K562 (cell line): ENCODE results near the gene ATP6V1F.

Experiments used
- CTCF ChIP-seq, 3 experiments: IDR thresholded peaks in 2 of 3; conservative IDR thresholded peaks in 1 of 3; 2 replicates each; pipeline ENCODE4 v1.5.1; 2011 to 2012; ENCODE audit warnings: low read length in 3 of 3, mild to moderate bottlenecking in 3 of 3, control low read depth in 2 of 3, improper control_type of control experiment in 1 of 3, inconsistent platforms in 1 of 3, low read depth in 1 of 3, mixed read lengths in 1 of 3, moderate library complexity in 1 of 3; ENCODE audit not compliant: insufficient read depth in 2 of 3
- GABPA ChIP-seq: fragments of 200-800 bp; sonication (Bioruptor generic); conservative IDR thresholded peaks from 2 replicates; pipeline ENCODE4 v1.6.1; 2016; ENCODE audit warnings: low read depth, missing genetic modification characterization, missing compliant biosample characterization
- MIER1 ChIP-seq: fragments of 450-650 bp; IDR thresholded peaks from 2 replicates; pipeline ENCODE4 v1.6.1; 2016; ENCODE audit warnings: antibody characterized with exemption, mild to moderate bottlenecking, low read depth
- POLR2A ChIP-seq: fragments of 450-650 bp; conservative IDR thresholded peaks from 2 replicates; pipeline ENCODE4 v1.6.1; 2016
- POLR2AphosphoS5 ChIP-seq: IDR thresholded peaks from 2 replicates; pipeline ENCODE4 v1.6.1; 2011; ENCODE audit warnings: mild to moderate bottlenecking, low read depth, low read length, moderate library complexity; ENCODE audit not compliant: control insufficient read depth, insufficient read depth
- RBFOX2 ChIP-seq: fragments of 200-400 bp; formaldehyde crosslinking; IDR thresholded peaks from 2 replicates; pipeline ENCODE4 v1.6.1; 2017; ENCODE audit warnings: low read depth, mild to moderate bottlenecking, low read length, moderate library complexity
- TRIM28 ChIP-seq: fragments of 450-650 bp; IDR thresholded peaks from 2 replicates; pipeline ENCODE4 v1.6.1; 2017
- ZNF584 ChIP-seq: fragments of 200-800 bp; sonication (Bioruptor generic); IDR thresholded peaks from 2 replicates; pipeline ENCODE4 v1.6.1; 2016; ENCODE audit warnings: low read depth, mild to moderate bottlenecking, missing genetic modification characterization, missing compliant biosample characterization
- ZNF766 ChIP-seq: fragments of 200-800 bp; sonication (Bioruptor generic); conservative IDR thresholded peaks from 2 replicates; pipeline ENCODE4 v1.6.1; 2016; ENCODE audit warnings: missing genetic modification characterization, missing compliant biosample characterization
- TF ChIP-seq, protein P1 (sequence below), 2 experiments: IDR thresholded peaks; 2 replicates each; pipeline ENCODE4 v1.6.1; 2011; ENCODE audit warnings: borderline replicate concordance in 1 of 2, control low read depth in 1 of 2, low read depth in 1 of 2, low read length in 1 of 2, mild to moderate bottlenecking in 1 of 2, mixed read lengths in 1 of 2, moderate library complexity in 1 of 2; ENCODE audit not compliant: insufficient read depth in 1 of 2, insufficient read length in 1 of 2, poor library complexity in 1 of 2, severe bottlenecking in 1 of 2; ENCODE audit errors: extremely low read depth in 1 of 2
- TF ChIP-seq, protein P2 (sequence below): fragments of 450-650 bp; conservative IDR thresholded peaks from 2 replicates; pipeline ENCODE4 v1.6.1; 2016; ENCODE audit warnings: missing genetic modification characterization, low read depth, mild to moderate bottlenecking, missing compliant biosample characterization, moderate library complexity

DNA sequence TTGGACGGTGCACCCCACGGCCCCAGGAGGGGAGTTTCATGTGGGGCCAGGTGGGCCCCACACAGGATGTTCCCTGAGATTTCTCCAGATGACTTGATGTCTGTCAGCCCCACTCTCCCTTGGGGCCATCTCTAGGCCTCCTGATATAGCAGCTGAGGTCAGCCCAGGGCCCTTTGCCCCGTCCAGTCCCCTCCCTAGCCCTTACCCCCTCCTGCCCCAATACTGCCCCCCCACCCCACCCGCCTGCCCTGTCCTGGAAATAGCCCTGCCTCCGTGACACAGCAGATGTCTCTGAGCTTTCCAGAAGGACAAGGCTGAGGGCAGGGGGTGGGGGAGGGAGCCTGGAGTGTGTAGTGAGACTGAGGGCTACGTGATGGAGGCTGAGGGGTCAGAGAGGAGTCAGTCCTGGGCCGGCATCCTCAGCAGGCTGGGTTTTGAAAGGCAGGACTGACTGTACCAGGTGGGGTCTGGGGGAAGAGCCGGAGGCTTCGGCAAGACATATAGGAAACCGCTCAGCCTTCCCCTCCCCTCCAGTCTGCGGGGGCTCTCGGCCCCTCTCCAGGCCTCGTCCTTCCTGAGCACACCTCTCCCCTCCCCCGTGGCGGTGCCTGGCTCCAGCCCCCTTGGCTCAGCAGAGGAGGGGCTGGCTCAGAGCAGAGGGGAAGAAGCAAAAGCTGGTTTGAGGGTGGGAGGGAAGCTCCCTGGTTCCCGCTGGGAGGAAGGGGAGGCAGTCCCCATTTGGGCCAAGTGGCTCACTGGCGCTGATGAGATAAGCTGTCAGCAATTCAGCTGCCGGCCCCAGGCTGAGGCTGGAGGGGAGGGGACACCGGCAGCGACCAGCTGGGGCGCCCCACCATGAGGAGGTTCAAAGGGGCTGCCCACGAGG lies 30.4 kb upstream of the ATP6V1F start:
- TF ChIP-seq CTCF (IDR thresholded peaks at IDR 0.05 in 2 of 3, conservative IDR thresholded peaks at IDR 0.05 in 1 of 3; ENCODE audit: insufficient read depth in 2 of 3, low read depth in 1 of 3, low read length in 3 of 3) (peak in 2 of 3 experiments; percentile 15 to 31; a peak in 3 of 6 replicates), POLR2A (peak; percentile 70), POLR2AphosphoS5 (peak; percentile 32; the same call in 1 of the 2 replicates), ZNF766 (CRISPR knock-in tag) (no peak), GABPA (tag) (peak; percentile 34; the same call in 1 of the 2 replicates), TRIM28 (no peak), MIER1 (no peak), RBFOX2 (peak; percentile 81), ZNF584 (CRISPR knock-in tag) (no peak)
- TF ChIP-seq, protein P1, sequence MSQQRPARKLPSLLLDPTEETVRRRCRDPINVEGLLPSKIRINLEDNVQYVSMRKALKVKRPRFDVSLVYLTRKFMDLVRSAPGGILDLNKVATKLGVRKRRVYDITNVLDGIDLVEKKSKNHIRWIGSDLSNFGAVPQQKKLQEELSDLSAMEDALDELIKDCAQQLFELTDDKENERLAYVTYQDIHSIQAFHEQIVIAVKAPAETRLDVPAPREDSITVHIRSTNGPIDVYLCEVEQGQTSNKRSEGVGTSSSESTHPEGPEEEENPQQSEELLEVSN (IDR thresholded peaks at IDR 0.05; ENCODE audit: borderline replicate concordance in 1 of 2, extremely low read depth in 1 of 2, insufficient read depth in 1 of 2, insufficient read length in 1 of 2, low read depth in 1 of 2, low read length in 1 of 2, poor library complexity in 1 of 2, severe bottlenecking in 1 of 2), result peak; percentile 19 to 27
- TF ChIP-seq, protein P2, sequence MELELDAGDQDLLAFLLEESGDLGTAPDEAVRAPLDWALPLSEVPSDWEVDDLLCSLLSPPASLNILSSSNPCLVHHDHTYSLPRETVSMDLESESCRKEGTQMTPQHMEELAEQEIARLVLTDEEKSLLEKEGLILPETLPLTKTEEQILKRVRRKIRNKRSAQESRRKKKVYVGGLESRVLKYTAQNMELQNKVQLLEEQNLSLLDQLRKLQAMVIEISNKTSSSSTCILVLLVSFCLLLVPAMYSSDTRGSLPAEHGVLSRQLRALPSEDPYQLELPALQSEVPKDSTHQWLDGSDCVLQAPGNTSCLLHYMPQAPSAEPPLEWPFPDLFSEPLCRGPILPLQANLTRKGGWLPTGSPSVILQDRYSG (tag), result peak; percentile 15; the same call in 1 of the 2 replicates
